HG03039 (cell line): Measurements from ENCODE around the gene RANBP2.
"Not testable (repeated sequence)": the region's sequence is repeated elsewhere in the genome, so short reads cannot be mapped to it uniquely, and the experiment has no call there.

Experiments
- ATAC-seq: cut with Tn5 transposase; IDR thresholded peaks from one replicate; pipeline ENCODE4 v1.9.1; 2021; ENCODE audit warnings: mild to moderate bottlenecking, moderate library complexity; ENCODE audit not compliant: unreplicated experiment

RANBP2 gene

DNA sequence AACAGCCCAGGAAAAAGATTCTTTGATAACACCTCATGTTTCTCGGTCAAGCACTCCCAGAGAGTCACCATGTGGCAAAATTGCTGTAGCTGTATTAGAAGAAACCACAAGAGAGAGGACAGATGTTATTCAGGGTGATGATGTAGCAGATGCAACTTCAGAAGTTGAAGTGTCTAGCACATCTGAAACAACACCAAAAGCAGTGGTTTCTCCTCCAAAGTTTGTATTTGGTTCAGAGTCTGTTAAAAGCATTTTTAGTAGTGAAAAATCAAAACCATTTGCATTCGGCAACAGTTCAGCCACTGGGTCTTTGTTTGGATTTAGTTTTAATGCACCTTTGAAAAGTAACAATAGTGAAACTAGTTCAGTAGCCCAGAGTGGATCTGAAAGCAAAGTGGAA is 48.6 kb downstream of the RANBP2 start:
- ATAC-seq, result not testable (repeated sequence)

- ATAC-seq, result peak; percentile 65
These were observed 57.2 kb downstream of the RANBP2 start for GRCh38 chr2:108776475-108776874.

GRCh38 chr2:108778857-108779256 is 59.6 kb downstream of the RANBP2 start:
- ATAC-seq, result no peak

- ATAC-seq, result no peak
These were observed 66.7 kb downstream of the RANBP2 start for GRCh38 chr2:108786008-108786353.

DNA sequence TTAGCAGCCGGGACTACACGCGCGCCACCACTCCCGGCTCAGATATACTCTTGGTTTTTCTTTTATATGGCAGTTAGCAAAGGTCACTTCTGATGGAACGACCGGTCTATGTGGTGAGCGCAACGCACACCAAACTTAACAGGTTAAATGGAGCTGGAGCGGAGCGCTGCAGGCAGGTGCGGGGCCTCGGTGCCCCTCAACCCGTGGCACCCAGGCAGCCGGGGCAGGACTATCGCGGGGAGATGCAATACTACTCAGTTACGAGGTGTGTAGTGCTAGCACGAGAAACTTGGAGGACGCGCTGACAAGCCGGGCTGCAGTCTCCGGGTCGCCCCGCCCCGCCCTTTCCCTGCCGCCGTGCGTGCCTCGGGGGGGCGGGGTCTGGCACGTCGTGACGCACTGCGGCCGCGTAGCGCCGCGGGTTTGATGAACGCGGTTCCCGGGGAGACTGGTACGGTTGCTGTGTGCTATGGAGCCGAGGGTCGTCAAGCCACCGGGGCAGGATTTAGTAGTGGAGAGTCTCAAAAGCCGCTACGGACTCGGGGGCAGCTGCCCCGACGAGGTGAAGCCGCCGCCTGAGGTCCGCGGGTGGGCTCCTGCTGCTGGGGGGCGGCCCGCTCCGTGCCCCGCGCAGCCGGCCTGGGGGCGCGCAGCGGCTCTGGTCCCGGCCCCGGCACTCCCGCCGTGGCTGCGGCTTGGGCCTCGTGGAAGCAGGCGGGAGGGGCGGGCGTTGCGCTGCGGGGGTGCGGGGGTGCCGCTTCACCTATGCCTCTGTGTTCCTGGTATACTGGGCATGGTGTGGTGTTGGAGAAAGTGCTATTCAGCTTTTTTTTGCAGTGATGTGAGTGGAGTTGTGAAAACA is 67.3 kb downstream of the RANBP2 start, which contains the start of gene CCDC138:
CCDC138 (plus strand) TSS at position 418 of the 862 bp plus-strand sequence; CDS start at position 470, 52 bp downstream.
- ATAC-seq, result peak; percentile 93

DNA sequence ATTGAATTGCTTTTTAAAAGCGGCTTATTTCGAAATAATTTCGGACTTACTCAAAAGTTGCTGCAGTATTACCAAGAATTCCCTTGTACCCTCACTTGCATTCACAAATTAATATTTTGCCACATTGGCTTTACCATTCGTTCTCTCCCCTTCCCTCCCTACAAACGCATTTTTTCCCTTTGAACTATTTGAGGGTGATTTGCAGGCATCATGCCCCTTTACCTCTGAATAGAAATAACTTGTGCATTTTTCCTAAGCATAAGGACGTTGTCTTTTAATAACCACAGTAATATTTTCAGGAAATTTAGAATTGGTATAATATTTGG is 67.9 kb downstream of the RANBP2 start:
- ATAC-seq, result no peak

- ATAC-seq, result no peak
These were observed 83.9 kb downstream of the RANBP2 start for GRCh38 chr2:108803045-108803736.

GRCh38 chr2:108805032-108805431 is 85.8 kb downstream of the RANBP2 start:
- no peak for ATAC-seq

DNA sequence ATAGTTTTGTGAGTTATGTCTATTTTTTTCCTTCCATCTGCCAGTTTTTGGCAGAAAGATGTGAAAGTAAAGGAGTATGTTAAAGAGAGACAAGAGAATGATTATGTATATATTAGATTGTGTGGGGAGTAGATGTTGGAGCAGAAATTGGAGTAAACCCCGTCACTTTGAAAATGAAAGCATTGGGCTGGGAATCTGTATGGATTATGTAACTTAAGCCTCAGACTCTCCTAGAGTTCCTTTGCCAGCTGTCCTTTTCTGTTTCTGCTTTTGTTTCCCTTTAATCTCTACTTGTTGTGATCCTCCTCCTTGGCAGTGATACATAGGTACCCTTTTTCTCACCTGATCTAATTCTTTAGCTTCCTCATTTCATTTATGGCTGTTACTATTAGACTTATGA is 86.5 kb downstream of the RANBP2 start:
- no peak for ATAC-seq

GRCh38 chr2:108806371-108807113 is 87.3 kb downstream of the RANBP2 start:
- no peak for ATAC-seq

- ATAC-seq, result no peak
These were observed 90.7 kb downstream of the RANBP2 start for GRCh38 chr2:108809936-108810335.

DNA sequence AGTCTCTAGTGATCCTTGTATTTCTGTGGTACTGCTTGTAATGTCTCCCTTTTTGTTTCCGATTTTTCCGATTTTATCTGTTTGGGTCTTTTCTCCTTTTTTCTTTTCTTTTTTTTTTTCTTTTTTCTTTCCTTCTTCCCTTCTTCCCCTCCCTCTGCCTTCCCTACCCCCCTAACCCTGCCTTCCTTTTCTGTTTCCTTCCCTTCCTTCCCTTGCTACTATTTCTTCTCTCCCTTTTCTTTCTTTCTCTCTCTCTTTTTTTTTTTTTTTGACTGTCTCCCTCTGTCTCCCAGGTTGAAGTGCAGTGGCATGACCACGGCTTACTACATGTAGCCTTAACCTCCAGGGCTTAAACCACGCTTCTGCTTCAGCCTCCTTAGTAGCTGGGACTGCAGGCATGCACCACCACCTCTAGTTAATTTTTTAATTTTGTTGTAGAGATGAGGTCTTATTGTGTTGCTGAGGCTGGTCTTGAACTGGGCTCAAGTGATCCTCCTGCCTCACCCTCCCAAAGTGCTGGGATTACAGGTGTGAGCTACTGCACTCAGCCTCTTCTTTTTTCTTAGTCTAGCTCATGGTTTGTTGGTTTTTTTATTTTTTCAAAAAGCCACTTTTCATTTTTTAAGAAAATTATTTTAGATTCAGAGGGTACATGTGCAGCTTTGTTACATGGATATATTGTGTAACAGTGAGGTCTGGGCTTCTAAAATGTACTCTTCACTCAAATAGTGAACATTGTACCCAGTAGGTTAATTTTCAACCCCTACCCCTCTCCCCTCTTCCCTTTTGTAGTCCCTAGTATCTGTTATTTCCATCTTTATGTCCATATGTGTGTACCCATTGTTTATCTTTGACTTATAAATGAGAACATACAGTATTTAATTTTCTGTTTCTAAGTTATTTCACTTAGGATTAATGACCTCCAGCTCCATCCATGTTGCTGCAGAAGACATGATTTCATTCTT is 92.0 kb downstream of the RANBP2 start:
- no peak for ATAC-seq

GRCh38 chr2:108813732-108814131 is 94.5 kb downstream of the RANBP2 start:
- no peak for ATAC-seq

- no peak for ATAC-seq
These were observed 101.2 kb downstream of the RANBP2 start for GRCh38 chr2:108820482-108820881.

DNA sequence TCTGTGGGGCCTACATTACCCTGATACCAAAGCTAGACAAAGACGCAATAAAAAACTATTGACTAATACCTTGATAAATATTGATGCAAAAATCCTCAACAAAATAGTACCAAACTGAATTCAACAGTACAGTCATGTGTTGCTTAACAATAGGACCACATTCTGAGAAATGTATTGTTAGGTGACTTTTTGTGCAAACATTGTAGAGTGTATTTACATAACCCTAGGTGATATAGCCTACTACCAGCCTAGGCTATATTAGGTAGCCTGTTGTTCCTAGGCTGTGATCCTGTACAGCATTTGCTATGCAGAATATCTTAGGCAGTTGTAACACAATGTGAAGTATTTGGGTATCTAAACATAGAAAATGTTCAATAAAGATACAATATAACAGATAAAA is 104.0 kb downstream of the RANBP2 start:
- ATAC-seq, result no peak

GRCh38 chr2:108824316-108825070 is 105.2 kb downstream of the RANBP2 start:
- no peak for ATAC-seq

DNA sequence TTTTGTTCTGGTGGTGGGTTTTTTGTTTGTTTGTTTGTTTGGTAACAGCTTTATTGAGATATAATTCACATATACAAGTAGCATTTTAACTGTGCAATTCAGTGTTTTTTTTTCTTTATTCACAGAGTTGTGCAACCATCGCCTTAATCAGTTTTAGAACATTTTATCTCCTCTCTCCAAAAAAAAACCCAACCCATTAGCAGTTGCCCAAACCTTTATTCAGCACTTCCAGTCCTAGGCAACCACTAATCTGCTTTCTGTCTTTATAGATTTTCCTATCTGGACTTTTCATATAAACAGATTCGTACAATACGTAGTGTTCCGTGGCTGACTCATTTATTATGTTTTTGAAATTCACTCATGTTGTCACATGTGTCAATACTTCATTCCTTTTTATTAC is 106.0 kb downstream of the RANBP2 start:
- no peak for ATAC-seq

DNA sequence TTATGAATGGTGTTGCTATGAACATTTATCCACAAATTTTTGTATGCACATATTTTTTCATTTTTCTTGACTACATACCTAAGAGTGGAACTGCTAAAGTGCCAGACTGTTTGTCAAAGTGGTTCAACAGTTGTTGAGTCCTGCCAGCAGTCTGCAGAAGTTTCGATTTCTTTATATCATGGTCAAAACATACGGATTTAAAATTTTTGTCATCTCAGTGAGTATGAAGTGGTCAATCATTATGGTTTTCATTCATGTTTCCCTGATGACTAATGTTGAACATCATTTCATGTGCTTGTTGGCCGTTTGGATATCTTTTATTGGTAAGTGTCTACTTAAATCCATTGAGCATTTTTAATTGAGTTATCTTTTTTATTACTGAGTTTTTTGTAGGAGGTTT is 106.5 kb downstream of the RANBP2 start:
- no peak for ATAC-seq

- ATAC-seq, result no peak
These were observed 110.5 kb downstream of the RANBP2 start for GRCh38 chr2:108829578-108830310.
